HepG2 (cell line): Measurements from ENCODE around the gene HTR3B.

Experiments
- PITX1 ChIP-seq: sonication (generic); formaldehyde crosslinking; IDR thresholded peaks from 2 replicates; pipeline ENCODE4 v1.5.1; 2020; ENCODE audit warnings: mild to moderate bottlenecking, missing genetic modification reagents
- POLR2AphosphoS5 ChIP-seq: IDR thresholded peaks from 2 replicates; pipeline ENCODE4 v1.6.1; 2012; ENCODE audit warnings: low read depth, low read length
- TF ChIP-seq, protein P1 (sequence below): IDR thresholded peaks from 2 replicates; pipeline ENCODE4 v1.6.1; 2012; ENCODE audit warnings: inconsistent platforms

DNA sequence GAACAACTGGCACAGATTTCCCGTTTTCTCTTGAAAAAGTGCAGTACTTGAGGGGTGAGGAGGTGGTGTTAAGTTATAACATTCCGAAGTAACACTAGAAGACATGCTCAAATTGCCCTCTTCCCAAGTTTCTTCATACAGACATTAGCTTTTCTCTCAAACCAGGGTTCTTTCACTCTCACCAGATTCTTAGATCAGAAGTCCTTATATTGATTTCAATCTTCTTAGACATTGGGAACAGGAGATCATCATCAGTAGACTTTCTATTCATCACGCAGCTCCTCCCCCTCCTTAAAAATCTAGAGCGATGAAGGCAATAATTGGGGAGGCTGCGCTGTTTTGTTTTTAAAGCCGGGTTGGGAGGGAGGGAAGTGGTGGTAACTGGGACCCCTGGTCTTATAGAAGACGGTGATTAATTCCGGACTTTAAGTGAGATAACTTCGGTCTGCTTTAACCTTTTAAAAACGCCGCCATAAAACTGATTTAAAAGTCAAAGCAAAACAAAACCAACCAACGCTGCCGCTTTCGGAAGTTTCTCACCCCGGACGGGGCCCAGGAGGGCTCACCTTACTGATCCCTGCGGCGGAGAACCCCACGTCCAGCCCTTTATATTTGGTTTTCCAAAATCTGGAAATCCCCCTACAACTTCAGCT lies 29.9 kb upstream of the HTR3B start:
- no peak for TF ChIP-seq PITX1 (CRISPR knock-in tag)
- TF ChIP-seq POLR2AphosphoS5, result no peak
- TF ChIP-seq, protein P1, sequence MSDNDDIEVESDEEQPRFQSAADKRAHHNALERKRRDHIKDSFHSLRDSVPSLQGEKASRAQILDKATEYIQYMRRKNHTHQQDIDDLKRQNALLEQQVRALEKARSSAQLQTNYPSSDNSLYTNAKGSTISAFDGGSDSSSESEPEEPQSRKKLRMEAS, result no peak
